ENCODE measurements around the gene KRT76.
"Not testable (repeated sequence)": the region's sequence is repeated elsewhere in the genome, so short reads cannot be mapped to it uniquely, and the experiment has no call there.

The KRT76 gene

DNA sequence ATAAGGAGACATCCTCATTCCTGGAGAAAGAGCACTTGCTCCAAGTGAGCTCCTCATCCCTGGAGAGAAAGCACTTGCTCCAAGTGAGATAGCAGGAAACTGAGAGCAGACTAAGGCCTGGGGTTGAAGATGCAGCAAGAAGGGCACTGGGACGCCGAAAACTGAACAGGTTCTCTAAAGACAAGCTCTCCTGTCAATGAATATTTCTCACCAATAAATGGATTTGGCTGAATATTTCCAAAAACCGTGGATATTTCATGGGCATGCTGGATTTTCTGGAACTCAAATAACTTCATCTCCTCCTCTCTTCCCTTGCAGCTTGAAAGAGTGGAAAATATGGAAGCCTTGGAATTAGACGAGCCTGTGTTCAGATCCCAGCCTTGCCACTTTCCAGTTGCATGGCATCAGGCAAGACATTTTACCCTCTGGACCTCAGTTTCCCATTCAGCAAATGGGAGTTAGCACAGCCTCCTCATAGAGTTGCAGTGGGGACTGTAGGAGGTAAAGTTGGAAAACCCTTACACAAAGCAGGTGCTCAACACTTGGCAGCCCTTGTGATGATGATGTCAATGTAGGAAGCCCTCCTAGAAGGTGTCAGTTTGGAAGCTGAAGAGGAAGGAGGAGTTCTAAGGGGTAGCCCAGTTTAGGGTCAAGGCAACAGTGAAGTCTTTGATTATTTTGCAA, 4.4 kb upstream of the KRT76 start:
- no peak for DNase-seq (ENCODE audit: low read depth)

- no peak for DNase-seq (ENCODE audit: low read depth)
Measured at GRCh38 chr12:52779914-52780313, 2.8 kb upstream of the KRT76 start.

- DNase-seq (ENCODE audit: low read depth), result no peak
Measured at GRCh38 chr12:52778833-52779232, 1.7 kb upstream of the KRT76 start.

DNA sequence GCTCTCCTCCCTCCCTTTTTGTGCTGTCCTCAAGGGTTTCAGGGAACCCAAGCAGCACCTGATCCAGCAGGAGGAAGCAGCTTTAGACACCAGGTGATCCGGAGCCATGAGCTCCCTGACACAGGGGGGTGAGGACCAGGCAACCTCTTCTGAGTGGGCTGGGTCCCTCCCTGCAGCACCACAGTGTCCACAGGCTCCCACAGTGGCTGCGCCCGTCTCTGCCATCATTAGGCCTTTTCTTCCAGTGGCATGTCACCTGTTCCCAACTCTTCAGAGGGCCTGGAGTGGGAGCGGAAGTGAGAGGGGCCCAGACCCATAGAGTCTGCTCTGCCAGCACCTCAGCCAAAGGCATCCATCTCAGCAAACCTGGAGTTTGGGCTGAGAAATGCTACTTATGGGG, 421 bp upstream of the KRT76 start:
- no peak for DNase-seq (ENCODE audit: low read depth)

- no peak for DNase-seq (ENCODE audit: low read depth)
Measured at GRCh38 chr12:52776435-52776834, 710 bp downstream of the KRT76 start.

DNA sequence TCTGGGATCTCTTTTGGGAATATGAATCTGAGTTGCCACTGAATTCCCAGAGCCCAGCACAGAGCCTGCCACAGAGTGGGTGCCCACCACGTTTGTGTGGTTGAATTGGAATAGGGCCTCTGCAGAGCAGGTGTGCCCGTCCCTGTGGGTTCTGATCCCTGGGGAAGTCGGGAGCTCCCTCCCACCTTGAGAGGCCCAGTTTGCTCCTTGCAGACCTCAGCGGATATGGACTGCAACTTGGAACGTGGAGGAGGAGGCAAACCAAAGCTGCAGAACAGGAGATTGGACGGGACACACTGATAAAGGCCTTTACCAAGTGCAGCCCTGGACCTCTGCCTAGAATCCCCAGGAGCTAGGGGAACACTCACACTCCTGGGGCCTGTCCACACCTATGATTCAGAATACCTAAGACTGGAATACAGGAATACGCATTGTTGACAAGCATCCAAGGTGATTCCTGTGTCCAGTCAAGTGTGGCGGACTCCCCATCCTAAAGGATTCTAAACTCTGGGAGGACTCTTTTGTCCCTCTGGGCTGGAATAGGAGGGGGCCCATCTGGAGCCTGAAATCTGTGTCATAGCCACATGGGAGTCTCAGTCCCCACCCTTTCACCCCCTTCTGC, 2.4 kb downstream of the KRT76 start:
- no peak for DNase-seq (ENCODE audit: low read depth)

GRCh38 chr12:52772772-52773171, 4.4 kb downstream of the KRT76 start:
- no peak for DNase-seq (ENCODE audit: low read depth)

- DNase-seq (ENCODE audit: low read depth), result no peak
Measured at GRCh38 chr12:52772188-52772587, 5.0 kb downstream of the KRT76 start.

DNA sequence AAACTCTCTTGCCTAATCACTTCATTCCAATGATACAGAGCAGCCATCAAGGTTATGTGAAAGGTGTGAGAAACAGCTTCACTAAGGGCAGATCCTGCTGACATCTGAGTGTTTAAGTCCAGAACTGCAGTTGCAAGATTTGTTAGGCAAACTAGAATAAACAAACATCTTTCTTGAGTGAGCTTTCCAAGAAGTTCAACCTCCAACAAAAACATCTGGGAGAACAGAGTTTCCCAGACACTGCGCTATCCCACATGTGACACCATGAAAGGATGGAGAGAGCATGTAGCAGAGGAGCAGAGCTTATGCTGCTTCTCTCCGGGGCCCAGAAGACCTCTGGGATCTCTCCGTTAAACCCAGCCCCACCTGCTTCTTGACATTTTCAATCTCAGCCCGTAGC, 5.6 kb downstream of the KRT76 start:
- no peak for DNase-seq (ENCODE audit: low read depth)

DNA sequence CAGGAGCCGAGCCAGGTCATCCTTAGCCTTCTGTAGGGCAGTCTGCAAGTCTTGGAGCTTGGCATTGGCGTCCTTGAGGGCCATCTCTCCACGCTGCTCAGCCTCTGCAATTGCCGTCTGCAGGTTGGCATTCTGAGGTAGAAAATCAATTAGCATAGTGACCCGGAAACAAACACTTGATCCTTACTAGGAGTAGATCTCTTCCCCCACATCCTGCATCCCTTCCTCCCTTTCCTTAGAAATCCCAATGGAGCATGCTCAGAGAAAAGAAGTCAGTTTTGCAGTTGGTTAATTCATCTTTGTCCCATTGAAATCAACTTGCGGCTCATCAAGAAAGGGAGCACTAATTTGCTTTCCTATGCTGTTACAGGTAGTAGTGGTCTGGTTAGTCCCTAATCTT, 6.1 kb downstream of the KRT76 start:
- DNase-seq (ENCODE audit: low read depth), result no peak

GRCh38 chr12:52769946-52770345, 7.2 kb downstream of the KRT76 start:
- DNase-seq (ENCODE audit: low read depth), result no peak

DNA sequence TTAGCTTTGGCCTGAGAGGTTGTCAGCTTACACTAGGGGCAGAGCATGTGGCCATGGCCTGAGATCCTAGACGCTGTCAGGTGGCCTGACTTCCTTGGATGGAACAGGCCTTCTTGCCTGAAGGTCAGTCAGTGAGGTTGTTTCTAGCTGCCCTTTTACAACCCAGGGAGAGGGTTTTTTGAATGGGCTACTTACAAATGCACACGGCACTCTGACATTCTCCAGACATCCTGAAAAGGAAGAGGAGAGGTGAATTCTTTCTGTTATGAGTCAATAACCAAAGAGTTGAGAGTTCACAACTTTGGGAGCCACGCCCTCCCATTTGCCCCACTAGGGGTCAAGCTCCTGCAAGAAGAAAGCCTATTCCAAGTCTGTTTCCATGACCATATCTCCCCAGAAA, 7.8 kb downstream of the KRT76 start:
- DNase-seq (ENCODE audit: low read depth), result no peak

- no peak for DNase-seq (ENCODE audit: low read depth)
Measured at GRCh38 chr12:52768479-52769200, 8.5 kb downstream of the KRT76 start.

DNA sequence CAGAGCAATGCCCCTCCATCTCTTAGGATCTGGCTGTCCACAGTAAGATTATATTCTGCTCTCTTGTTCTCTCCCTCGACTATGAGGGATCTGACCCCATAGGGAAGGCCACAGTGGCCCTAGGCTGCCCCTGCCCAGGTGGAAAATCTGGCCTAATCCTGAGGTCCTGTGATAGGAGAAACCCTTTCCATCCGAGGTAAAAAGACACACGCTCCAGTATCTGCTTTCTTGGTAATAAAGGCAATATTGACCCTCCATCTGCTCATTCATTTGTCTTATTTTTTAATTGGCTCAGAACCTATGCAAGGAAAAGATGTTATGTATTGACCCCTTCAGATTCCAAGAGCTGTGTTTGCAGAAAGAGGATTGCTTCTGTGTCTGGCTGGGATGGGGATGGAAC, 9.7 kb downstream of the KRT76 start:
- DNase-seq (ENCODE audit: low read depth), result no peak

DNA sequence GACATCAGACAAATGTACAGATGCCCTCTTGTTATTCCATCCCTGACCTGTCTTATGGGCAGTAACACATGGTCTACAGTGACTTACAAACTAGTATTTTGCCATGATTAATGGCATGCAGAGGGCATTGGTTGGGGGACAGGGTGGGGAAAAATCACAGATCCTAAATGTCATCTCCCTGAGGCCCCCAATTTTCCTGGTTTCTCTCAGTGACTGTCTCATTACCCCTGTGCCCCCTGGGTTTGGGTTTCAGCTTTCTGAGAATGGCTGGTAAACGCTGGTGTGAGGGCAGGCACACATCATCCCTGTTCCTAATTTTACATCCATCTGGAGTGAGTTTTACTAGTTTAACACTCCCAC, 10.1 kb downstream of the KRT76 start:
- DNase-seq (ENCODE audit: low read depth), result no peak

GRCh38 chr12:52766351-52767019, 10.7 kb downstream of the KRT76 start:
- DNase-seq (ENCODE audit: low read depth), result no peak

GRCh38 chr12:52765702-52766101, 11.4 kb downstream of the KRT76 start:
- no peak for DNase-seq (ENCODE audit: low read depth)

GRCh38 chr12:52763991-52764390, 13.2 kb downstream of the KRT76 start:
- no peak for DNase-seq (ENCODE audit: low read depth)

GRCh38 chr12:52763036-52763659, 14.0 kb downstream of the KRT76 start:
- DNase-seq (ENCODE audit: low read depth), result no peak

DNA sequence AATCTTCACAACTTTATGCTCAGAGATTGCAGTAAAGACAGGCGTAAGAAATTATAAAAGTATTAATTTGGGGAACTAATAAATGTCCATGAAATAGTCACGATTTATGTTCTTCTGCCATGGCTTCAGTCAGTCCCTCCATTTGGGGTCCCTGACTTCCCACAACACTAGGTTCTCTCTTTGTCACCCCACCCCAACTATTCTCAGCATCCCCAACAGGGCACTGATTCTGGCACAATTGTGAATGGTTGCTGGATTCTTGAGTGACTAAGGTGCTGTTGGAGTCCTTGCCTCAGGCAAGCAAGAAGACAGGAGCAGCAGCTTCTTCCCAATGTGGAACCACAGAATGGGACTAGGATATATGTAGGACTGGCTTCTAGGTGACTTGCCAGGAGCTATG, 15.3 kb downstream of the KRT76 start:
- no peak for DNase-seq (ENCODE audit: low read depth)

- not testable (repeated sequence) for DNase-seq (ENCODE audit: low read depth)
Measured at GRCh38 chr12:52761218-52761617, 15.9 kb downstream of the KRT76 start.

- no peak for DNase-seq (ENCODE audit: low read depth)
Measured at GRCh38 chr12:52760623-52761022, 16.5 kb downstream of the KRT76 start.

GRCh38 chr12:52759695-52760094, 17.4 kb downstream of the KRT76 start:
- DNase-seq (ENCODE audit: low read depth), result no peak

All from iris pigment epithelial cell (primary cell).